ENCODE measurements around the gene PSRC1. TPM values are rescaled to one million over a fixed set of nuclear protein-coding genes. Genes with fewer than 3 reads are reported as not detected.

Gene PSRC1
- total RNA-seq, 2 donors from 2014 or later, result 1.2 to 1.7 TPM

- Mint-ChIP-seq H3K27me3 (peaks cover 8% of the 10 kb centered on the region), H3K36me3 (ENCODE audit: low read depth) (peaks cover 4% of the 10 kb centered on the region), H3K4me3 (no peak overlapping the region), H3K27ac (no peak overlapping the region), H3K4me1 (peaks cover 21% of the 10 kb centered on the region)
- ATAC-seq, result no peak
- no peak for DNase-seq
- no peaks in the 10 kb centered on the region for H3K9me3 ChIP-seq (ENCODE audit: control insufficient read depth, low read length, poor library complexity, severe bottlenecking)
These were observed 45.4 kb downstream of the PSRC1 start for GRCh38 chr1:109237512-109237911.

- H3K9me3 ChIP-seq (ENCODE audit: control insufficient read depth, low read length, poor library complexity, severe bottlenecking), result no peaks in the 10 kb centered on the region
- ATAC-seq (no peak), DNase-seq (no peak)
- Mint-ChIP-seq H3K4me3 (no peak overlapping the region), H3K4me1 (peaks cover 10% of the 10 kb centered on the region), H3K27me3 (no peaks in the 10 kb centered on the region), H3K36me3 (ENCODE audit: low read depth) (peaks cover 9% of the 10 kb centered on the region), H3K27ac (no peak overlapping the region)
These were observed 47.8 kb downstream of the PSRC1 start for GRCh38 chr1:109235137-109235536.

GRCh38 chr1:109231066-109231465, 51.9 kb downstream of the PSRC1 start:
- no peak for ATAC-seq
- no peaks in the 10 kb centered on the region for H3K27me3 Mint-ChIP-seq
- H3K4me1 Mint-ChIP-seq, result peaks cover 8% of the 10 kb centered on the region
- no peak overlapping the region for H3K4me3 Mint-ChIP-seq
- H3K9me3 ChIP-seq (ENCODE audit: control insufficient read depth, low read length, poor library complexity, severe bottlenecking), result no peaks in the 10 kb centered on the region
- H3K36me3 Mint-ChIP-seq (ENCODE audit: low read depth), result peaks cover 9% of the 10 kb centered on the region
- H3K27ac Mint-ChIP-seq, result no peak overlapping the region
- no peak for DNase-seq

Other genes starting within 250 kb of the PSRC1 start
- gene WDR47, start 241.0 kb downstream of the PSRC1 start, total RNA-seq, result 10 to 100 TPM; 13.2 to 19.0 TPM
- gene TAF13, start 207.1 kb downstream of the PSRC1 start, total RNA-seq, result 10 to 100 TPM; 24.3 to 32.9 TPM
- gene TMEM167B, start 192.4 kb downstream of the PSRC1 start, total RNA-seq, result 10 to 100 TPM; 63.4 to 70.8 TPM
- gene ELAPOR1, start 169.0 kb downstream of the PSRC1 start, total RNA-seq, result 10 to 100 TPM; 27.8 to 30.6 TPM
- 100 to 1,000 TPM in 1 of 2 donors, 10 to 100 TPM in 1; 90.8 to 120 TPM for gene SARS1, start 69.2 kb downstream of the PSRC1 start, total RNA-seq
- 1 to 10 TPM; 3.2 to 3.3 TPM for gene CELSR2, start 33.6 kb downstream of the PSRC1 start, total RNA-seq
- not detected for gene MYBPHL, start 23.9 kb upstream of the PSRC1 start, total RNA-seq
- 1 to 10 TPM in 1 of 2 donors, under 1 TPM in 1; 0.57 to 2.6 TPM for gene SORT1, start 114.8 kb upstream of the PSRC1 start, total RNA-seq
- 10 to 100 TPM; 48.6 to 53.1 TPM for gene PSMA5, start 143.3 kb upstream of the PSRC1 start, total RNA-seq
- not detected for gene SYPL2, start 183.4 kb upstream of the PSRC1 start, total RNA-seq
- 10 to 100 TPM; 14.3 to 16.0 TPM for gene ATXN7L2, start 200.8 kb upstream of the PSRC1 start, total RNA-seq
- gene CYB561D1, start 210.9 kb upstream of the PSRC1 start, total RNA-seq, result 10 to 100 TPM; 21.0 to 23.5 TPM
- 1 to 10 TPM; 6.2 to 8.0 TPM for gene AMIGO1, start 226.6 kb upstream of the PSRC1 start, total RNA-seq

Measured in T-helper 17 cell (primary cell).